HEK293 (cell line): ENCODE data around the gene ARNT2.

Experiments used
- CTCF ChIA-PET: fragments of 350-600 bp; formaldehyde crosslinking; extraction: SDS; loops from one replicate; lab custom pipeline; 2021; ENCODE audit warnings: antibody characterized with exemption; lab: Yijun Ruan, JAX
- POLR2A ChIA-PET: fragments of 300-600 bp; formaldehyde crosslinking; extraction: SDS; loops from one replicate; lab custom pipeline; 2020; ENCODE audit warnings: antibody characterized with exemption, inconsistent platforms; lab: Yijun Ruan, JAX
- H3K27ac ChIP-seq: fragments of 200-500 bp; sonication (Bioruptor generic); 2 replicates; pipeline ENCODE4 v1.5.1; 2014; ENCODE audit warnings: low read depth, low read length, control low read depth, inconsistent platforms; ENCODE audit errors: extremely low read depth
- H3K36me3 ChIP-seq, 2 experiments: fragments of 200-500 bp in 1 of 2; sonication (Bioruptor generic) in 1 of 2; 1 replicate in 1 of 2; 2 replicates in 1 of 2; pipeline ENCODE4 v1.5.1; 2014 to 2017; ENCODE audit warnings: inconsistent platforms in 2 of 2, low read length in 2 of 2; ENCODE audit not compliant: control insufficient read depth in 2 of 2, insufficient read depth in 1 of 2
- H3K4me1 ChIP-seq: fragments of 200-500 bp; sonication (Bioruptor generic); 2 replicates; pipeline ENCODE4 v1.5.1; 2014; ENCODE audit warnings: mild to moderate bottlenecking, low read length, inconsistent platforms; ENCODE audit not compliant: control insufficient read depth, insufficient read depth
- H3K4me3 ChIP-seq: 2 replicates; pipeline ENCODE4 v1.5.1; 2011; ENCODE audit warnings: low read depth, mild to moderate bottlenecking, control low read depth, low read length, moderate library complexity
- H3K9me3 ChIP-seq: fragments of 200-500 bp; sonication (Bioruptor generic); 2 replicates; pipeline ENCODE4 v1.5.1; 2014; ENCODE audit warnings: low read depth, low read length, inconsistent platforms; ENCODE audit not compliant: control insufficient read depth, insufficient read depth
- FEZF1 ChIP-seq: fragments of 450-650 bp; formaldehyde crosslinking; IDR thresholded peaks from 2 replicates; pipeline ENCODE4 v1.5.1; 2016; ENCODE audit warnings: missing biosample characterization, missing genetic modification characterization
- OSR2 ChIP-seq: fragments of 450-650 bp; formaldehyde crosslinking; IDR thresholded peaks from 2 replicates; pipeline ENCODE4 v1.5.1; 2016; ENCODE audit warnings: missing biosample characterization, missing genetic modification characterization
- SALL2 ChIP-seq: fragments of 450-650 bp; formaldehyde crosslinking; IDR thresholded peaks from 2 replicates; pipeline ENCODE4 v1.5.0; 2017; ENCODE audit warnings: missing biosample characterization, mild to moderate bottlenecking, missing genetic modification characterization, borderline replicate concordance
- SCRT1 ChIP-seq: fragments of 450-650 bp; formaldehyde crosslinking; IDR thresholded peaks from 2 replicates; pipeline ENCODE4 v1.5.1; 2016; ENCODE audit warnings: missing biosample characterization, missing genetic modification characterization, borderline replicate concordance
- ZIC2 ChIP-seq: fragments of 450-650 bp; formaldehyde crosslinking; IDR thresholded peaks from 2 replicates; pipeline ENCODE4 v1.5.1; 2016; ENCODE audit warnings: missing biosample characterization, missing genetic modification characterization
- ZNF157 ChIP-seq: fragments of 450-650 bp; formaldehyde crosslinking; IDR thresholded peaks from 2 replicates; pipeline ENCODE4 v1.5.1; 2016; ENCODE audit warnings: missing biosample characterization, missing genetic modification characterization
- ZNF184 ChIP-seq: fragments of 450-650 bp; IDR thresholded peaks from 2 replicates; pipeline ENCODE4 v1.5.1; 2018; ENCODE audit warnings: missing biosample characterization, mild to moderate bottlenecking, missing genetic modification characterization
- ZNF214 ChIP-seq: fragments of 450-650 bp; formaldehyde crosslinking; IDR thresholded peaks from 2 replicates; pipeline ENCODE4 v1.5.1; 2017; ENCODE audit warnings: missing biosample characterization, mild to moderate bottlenecking, missing genetic modification characterization, borderline replicate concordance
- ZNF366 ChIP-seq: fragments of 450-650 bp; formaldehyde crosslinking; conservative IDR thresholded peaks from 2 replicates; pipeline ENCODE4 v1.5.1; 2016; ENCODE audit warnings: missing biosample characterization, missing genetic modification characterization
- ZNF488 ChIP-seq: fragments of 450-650 bp; formaldehyde crosslinking; IDR thresholded peaks from 2 replicates; pipeline ENCODE4 v1.5.1; 2016; ENCODE audit warnings: missing biosample characterization, missing genetic modification characterization
- ZNF555 ChIP-seq: fragments of 450-650 bp; formaldehyde crosslinking; conservative IDR thresholded peaks from 2 replicates; pipeline ENCODE4 v1.5.1; 2017; ENCODE audit warnings: missing biosample characterization, mild to moderate bottlenecking, missing genetic modification characterization, inconsistent platforms
- ZNF600 ChIP-seq: fragments of 450-650 bp; formaldehyde crosslinking; IDR thresholded peaks from 2 replicates; pipeline ENCODE4 v1.5.1; 2016; ENCODE audit warnings: missing biosample characterization, missing genetic modification characterization
- ZNF792 ChIP-seq: fragments of 450-650 bp; formaldehyde crosslinking; IDR thresholded peaks from 2 replicates; pipeline ENCODE4 v1.5.1; 2016; ENCODE audit warnings: missing biosample characterization, missing genetic modification characterization
- TF ChIP-seq, protein P1 (sequence below): fragments of 450-650 bp; formaldehyde crosslinking; IDR thresholded peaks from 2 replicates; pipeline ENCODE4 v1.5.1; 2016; ENCODE audit warnings: missing biosample characterization, missing genetic modification characterization, borderline replicate concordance
- TF ChIP-seq, protein P2 (sequence below): fragments of 450-650 bp; formaldehyde crosslinking; IDR thresholded peaks from 2 replicates; pipeline ENCODE4 v1.5.1; 2016; ENCODE audit warnings: missing biosample characterization, missing genetic modification characterization

The ARNT2 gene

DNA sequence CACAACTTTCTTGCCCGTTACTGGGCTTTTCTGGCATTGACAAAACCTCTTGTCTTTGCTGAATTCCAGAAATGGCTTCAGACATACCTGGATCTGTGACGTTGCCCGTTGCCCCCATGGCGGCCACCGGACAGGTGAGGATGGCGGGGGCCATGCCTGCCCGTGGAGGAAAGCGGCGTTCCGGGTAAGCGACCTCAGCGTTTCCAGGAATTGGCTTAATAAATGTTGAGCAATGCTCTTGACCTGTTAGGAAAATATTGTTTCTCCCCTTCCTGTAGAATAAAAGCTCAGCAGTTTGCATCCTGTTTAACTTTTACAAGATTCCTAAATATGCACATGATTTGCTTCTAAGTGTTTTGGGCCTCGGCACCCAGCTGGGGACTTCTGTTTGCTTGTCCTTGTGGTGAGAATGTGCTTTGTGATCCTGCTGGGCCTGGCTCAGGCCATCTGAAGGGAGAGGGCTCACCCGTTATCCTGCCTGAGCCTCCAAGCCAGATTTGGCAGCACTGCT is 46.7 kb downstream of the ARNT2 start:
- no peaks in the 10 kb centered on the region for H3K9me3 ChIP-seq
- H3K36me3 ChIP-seq, result no peaks in the 10 kb centered on the region
- CTCF ChIA-PET, result interaction anchor here (0.6 to 1.3 kb wide), 2 partner anchors 519 to 656 kb away, joined by 3 read pairs; no protein-coding TSS in a partner anchor
- no peak overlapping the region for H3K4me3 ChIP-seq
- no peak for TF ChIP-seq ZNF366 (tag by site-specific recombination)
- TF ChIP-seq ZNF600 (tag by site-specific recombination), result no peak
- no peak for TF ChIP-seq SALL2 (tag by site-specific recombination)
- TF ChIP-seq SCRT1, result no peak
- TF ChIP-seq ZNF214, result no peak
- no peak for TF ChIP-seq ZNF488 (tag by site-specific recombination)
- no peak for TF ChIP-seq OSR2 (tag by site-specific recombination)
- no peak for TF ChIP-seq ZNF184 (tag by site-specific recombination)
- peak; percentile 53; the same call in 1 of the 2 replicates for TF ChIP-seq FEZF1 (tag by site-specific recombination)
- TF ChIP-seq, protein P1, sequence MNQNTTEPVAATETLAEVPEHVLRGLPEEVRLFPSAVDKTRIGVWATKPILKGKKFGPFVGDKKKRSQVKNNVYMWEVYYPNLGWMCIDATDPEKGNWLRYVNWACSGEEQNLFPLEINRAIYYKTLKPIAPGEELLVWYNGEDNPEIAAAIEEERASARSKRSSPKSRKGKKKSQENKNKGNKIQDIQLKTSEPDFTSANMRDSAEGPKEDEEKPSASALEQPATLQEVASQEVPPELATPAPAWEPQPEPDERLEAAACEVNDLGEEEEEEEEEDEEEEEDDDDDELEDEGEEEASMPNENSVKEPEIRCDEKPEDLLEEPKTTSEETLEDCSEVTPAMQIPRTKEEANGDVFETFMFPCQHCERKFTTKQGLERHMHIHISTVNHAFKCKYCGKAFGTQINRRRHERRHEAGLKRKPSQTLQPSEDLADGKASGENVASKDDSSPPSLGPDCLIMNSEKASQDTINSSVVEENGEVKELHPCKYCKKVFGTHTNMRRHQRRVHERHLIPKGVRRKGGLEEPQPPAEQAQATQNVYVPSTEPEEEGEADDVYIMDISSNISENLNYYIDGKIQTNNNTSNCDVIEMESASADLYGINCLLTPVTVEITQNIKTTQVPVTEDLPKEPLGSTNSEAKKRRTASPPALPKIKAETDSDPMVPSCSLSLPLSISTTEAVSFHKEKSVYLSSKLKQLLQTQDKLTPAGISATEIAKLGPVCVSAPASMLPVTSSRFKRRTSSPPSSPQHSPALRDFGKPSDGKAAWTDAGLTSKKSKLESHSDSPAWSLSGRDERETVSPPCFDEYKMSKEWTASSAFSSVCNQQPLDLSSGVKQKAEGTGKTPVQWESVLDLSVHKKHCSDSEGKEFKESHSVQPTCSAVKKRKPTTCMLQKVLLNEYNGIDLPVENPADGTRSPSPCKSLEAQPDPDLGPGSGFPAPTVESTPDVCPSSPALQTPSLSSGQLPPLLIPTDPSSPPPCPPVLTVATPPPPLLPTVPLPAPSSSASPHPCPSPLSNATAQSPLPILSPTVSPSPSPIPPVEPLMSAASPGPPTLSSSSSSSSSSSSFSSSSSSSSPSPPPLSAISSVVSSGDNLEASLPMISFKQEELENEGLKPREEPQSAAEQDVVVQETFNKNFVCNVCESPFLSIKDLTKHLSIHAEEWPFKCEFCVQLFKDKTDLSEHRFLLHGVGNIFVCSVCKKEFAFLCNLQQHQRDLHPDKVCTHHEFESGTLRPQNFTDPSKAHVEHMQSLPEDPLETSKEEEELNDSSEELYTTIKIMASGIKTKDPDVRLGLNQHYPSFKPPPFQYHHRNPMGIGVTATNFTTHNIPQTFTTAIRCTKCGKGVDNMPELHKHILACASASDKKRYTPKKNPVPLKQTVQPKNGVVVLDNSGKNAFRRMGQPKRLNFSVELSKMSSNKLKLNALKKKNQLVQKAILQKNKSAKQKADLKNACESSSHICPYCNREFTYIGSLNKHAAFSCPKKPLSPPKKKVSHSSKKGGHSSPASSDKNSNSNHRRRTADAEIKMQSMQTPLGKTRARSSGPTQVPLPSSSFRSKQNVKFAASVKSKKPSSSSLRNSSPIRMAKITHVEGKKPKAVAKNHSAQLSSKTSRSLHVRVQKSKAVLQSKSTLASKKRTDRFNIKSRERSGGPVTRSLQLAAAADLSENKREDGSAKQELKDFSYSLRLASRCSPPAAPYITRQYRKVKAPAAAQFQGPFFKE (tag by site-specific recombination), result no peak
- TF ChIP-seq, protein P2, sequence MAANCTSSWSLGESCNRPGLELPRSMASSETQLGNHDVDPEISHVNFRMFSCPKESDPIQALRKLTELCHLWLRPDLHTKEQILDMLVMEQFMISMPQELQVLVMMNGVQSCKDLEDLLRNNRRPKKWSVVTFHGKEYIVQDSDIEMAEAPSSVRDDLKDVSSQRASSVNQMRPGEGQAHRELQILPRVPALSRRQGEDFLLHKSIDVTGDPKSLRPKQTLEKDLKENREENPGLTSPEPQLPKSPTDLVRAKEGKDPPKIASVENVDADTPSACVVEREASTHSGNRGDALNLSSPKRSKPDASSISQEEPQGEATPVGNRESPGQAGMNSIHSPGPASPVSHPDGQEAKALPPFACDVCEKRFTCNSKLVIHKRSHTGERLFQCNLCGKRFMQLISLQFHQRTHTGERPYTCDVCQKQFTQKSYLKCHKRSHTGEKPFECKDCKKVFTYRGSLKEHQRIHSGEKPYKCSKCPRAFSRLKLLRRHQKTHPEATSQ (tag by site-specific recombination), result no peak
- peak; percentile 95 for TF ChIP-seq ZIC2
- no peaks in the 10 kb centered on the region for H3K4me1 ChIP-seq
- POLR2A ChIA-PET, result no interaction called here
- H3K27ac ChIP-seq, result no peak overlapping the region

DNA sequence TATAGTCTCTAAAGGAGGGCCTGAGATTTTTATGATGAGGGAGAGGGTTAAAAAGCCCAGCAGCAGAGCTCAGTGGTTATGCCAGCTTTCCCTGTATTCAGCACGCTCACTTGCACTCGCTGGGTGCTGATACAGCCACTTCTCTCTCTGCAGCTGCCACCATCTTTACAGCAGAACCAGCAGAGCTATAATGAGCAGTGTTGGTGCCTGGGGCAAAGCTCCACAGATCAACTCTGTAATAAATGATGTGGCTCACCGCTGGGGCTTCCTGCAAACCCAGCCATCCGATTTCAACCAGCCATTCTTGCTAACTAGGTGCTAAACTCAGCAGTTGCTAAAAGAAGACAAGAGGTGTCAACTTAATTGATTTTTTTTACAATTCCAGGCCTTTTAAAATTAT is 48.0 kb downstream of the ARNT2 start:
- no peak for TF ChIP-seq ZNF555 (tag by site-specific recombination)
- peak; percentile 57 for TF ChIP-seq ZIC2
- no peak for TF ChIP-seq ZNF792 (tag by site-specific recombination)
- TF ChIP-seq ZNF157 (tag by site-specific recombination), result no peak
- no peaks in the 10 kb centered on the region for H3K4me1 ChIP-seq
- no peaks in the 10 kb centered on the region for H3K9me3 ChIP-seq
- POLR2A ChIA-PET, result no interaction called here
- CTCF ChIA-PET, result interaction anchor here (0.6 to 2.2 kb wide), 2 partner anchors 114 to 662 kb away, joined by 3 to 6 read pairs; no protein-coding TSS in a partner anchor
- H3K27ac ChIP-seq, result no peak overlapping the region
- no peak overlapping the region for H3K4me3 ChIP-seq
- no peaks in the 10 kb centered on the region for H3K36me3 ChIP-seq
